DOHH2 (cell line): ENCODE data around the gene UGT8.
"Not testable (repeated sequence)": the region's sequence is repeated elsewhere in the genome, so short reads cannot be mapped to it uniquely, and the experiment has no call there.

Experiments
- CTCF ChIP-seq: fragments of 200-600 bp; sonication (generic); IDR thresholded peaks from one replicate; pipeline ENCODE4 v1.5.1; 2014; ENCODE audit warnings: antibody characterized with exemption, mild to moderate bottlenecking, low read depth, low read length; ENCODE audit not compliant: poor library complexity, severe bottlenecking
- EZH2phosphoT487 ChIP-seq: fragments of 200-600 bp; sonication (generic); IDR thresholded peaks from 2 replicates; pipeline ENCODE4 v1.6.1; 2017; ENCODE audit warnings: borderline replicate concordance, mild to moderate bottlenecking, antibody characterized with exemption, low read length, moderate library complexity, mixed read lengths

DNA sequence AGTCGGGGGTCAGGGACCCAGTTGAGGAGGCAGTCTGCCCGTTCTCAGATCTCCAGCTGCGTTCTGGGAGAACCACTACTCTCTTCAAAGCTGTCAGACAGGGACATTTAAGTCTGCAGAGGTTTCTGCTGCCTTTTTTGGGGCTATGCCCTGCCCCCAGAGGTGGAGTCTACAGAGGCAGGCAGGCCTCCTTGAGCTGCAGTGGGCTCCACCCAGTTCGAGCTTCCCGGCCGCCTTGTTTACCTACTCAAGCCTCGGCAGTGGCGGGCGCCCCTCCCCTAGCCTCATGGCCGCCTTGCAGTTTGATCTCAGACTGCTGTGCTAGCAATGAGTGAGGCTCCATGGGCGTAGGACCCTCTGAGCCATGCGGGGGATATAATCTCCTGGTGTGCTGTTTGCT lies 17.4 kb downstream of the UGT8 start:
- not testable (repeated sequence) for TF ChIP-seq CTCF, EZH2phosphoT487
